ENCODE results near the gene ADAM15. TPM values are rescaled to one million over a fixed set of nuclear protein-coding genes. Genes with fewer than 3 reads are reported as not detected.

ADAM15 gene
- polyA plus RNA-seq, 1 donor from 2014 or later = 8.0 TPM

DNA sequence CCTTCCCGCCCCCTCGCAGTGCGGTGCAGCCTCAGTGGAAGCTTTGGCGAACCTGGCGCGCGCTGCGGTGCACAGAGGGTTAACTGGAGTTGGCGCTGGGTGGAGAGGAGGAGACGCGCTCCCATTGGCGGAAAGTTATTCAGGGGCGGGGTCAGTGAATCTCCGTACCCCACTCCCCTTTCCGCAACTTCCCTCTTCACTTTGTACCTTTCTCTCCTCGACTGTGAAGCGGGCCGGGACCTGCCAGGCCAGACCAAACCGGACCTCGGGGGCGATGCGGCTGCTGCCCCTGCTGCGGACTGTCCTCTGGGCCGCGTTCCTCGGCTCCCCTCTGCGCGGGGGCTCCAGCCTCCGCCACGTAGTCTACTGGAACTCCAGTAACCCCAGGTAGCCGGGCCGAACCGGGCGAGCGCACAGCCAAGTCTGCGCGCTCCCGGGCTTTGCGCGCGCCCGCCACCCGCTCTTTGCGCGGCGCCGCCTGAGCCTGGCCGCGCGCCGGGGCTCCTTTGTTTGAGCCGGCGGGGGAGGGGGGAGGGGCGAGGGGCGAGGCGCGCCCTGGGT, 12.5 kb downstream of the ADAM15 start, which contains the start of gene EFNA4:
TSS of gene EFNA4 (plus strand) at position 191 of the 561 bp plus-strand sequence. CDS start at position 275, 84 bp downstream.
- Mint-ChIP-seq H3K36me3 (no peaks in the 10 kb centered on the region), H3K27me3 (no peaks in the 10 kb centered on the region), H3K9me3 (no peaks in the 10 kb centered on the region), H3K27ac (peak within 1 kb of the TSS; percentile 33 to 86 (median 69)), H3K4me3 (peak within 1 kb of the TSS; percentile 88 to 97 (median 93)), H3K4me1 (peaks cover 15 to 31% (median 20%) of the 10 kb centered on the region in 3 donors)

- Mint-ChIP-seq H3K27me3 (no peaks in the 10 kb centered on the region), H3K9me3 (no peaks in the 10 kb centered on the region), H3K27ac (peak overlapping the region; percentile 33 to 63 (median 44)), H3K4me1 (peaks cover 15 to 31% (median 20%) of the 10 kb centered on the region in 3 donors), H3K36me3 (no peaks in the 10 kb centered on the region), H3K4me3 (peak overlapping the region; percentile 83 to 97 (median 88))
Observed at GRCh38 chr1:155064111-155064831, 13.2 kb downstream of the ADAM15 start.

GRCh38 chr1:155064832-155065429, 13.8 kb downstream of the ADAM15 start:
- Mint-ChIP-seq H3K4me1 (peaks cover 15 to 31% (median 20%) of the 10 kb centered on the region in 3 donors), H3K9me3 (no peaks in the 10 kb centered on the region), H3K27ac (peak overlapping the region; percentile 33 to 63 (median 44)), H3K4me3 (peak overlapping the region; percentile 83 to 97 (median 88)), H3K36me3 (no peaks in the 10 kb centered on the region), H3K27me3 (no peaks in the 10 kb centered on the region)

DNA sequence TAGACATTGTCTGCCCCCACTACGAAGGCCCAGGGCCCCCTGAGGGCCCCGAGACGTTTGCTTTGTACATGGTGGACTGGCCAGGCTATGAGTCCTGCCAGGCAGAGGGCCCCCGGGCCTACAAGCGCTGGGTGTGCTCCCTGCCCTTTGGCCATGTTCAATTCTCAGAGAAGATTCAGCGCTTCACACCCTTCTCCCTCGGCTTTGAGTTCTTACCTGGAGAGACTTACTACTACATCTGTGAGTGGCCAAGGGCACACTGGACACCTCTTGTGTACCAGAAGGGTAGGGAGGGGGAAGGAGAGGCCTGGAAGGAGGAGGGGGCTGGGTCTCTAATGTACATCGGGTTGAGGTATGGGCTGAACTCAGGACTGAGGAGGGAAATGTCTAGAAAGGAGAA, 15.7 kb downstream of the ADAM15 start:
- Mint-ChIP-seq H3K27ac (peak overlapping the region in 1 of 3 donors; percentile 81), H3K9me3 (no peaks in the 10 kb centered on the region), H3K27me3 (no peaks in the 10 kb centered on the region), H3K4me1 (peaks cover 22 to 29% (median 23%) of the 10 kb centered on the region in 3 donors), H3K36me3 (peaks cover 3% of the 10 kb centered on the region), H3K4me3 (peak overlapping the region in 3 of 4 donors; percentile 7 to 56 (median 41))

DNA sequence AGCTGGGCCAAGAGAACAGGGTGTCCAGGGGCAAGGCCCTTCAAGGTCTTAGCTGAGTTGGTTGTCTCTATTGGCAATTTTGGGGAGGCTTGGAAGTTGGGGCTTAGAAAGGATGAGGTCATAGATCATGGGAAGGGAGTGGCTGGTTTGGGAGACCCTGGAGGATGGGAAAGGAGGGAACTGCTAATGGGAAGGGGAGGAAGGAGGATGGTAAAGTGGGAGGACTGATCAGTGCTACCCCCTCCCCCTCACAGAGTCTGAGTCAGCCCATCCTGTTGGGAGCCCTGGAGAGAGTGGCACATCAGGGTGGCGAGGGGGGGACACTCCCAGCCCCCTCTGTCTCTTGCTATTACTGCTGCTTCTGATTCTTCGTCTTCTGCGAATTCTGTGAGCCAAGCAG, 17.5 kb downstream of the ADAM15 start:
- peaks cover 3% of the 10 kb centered on the region for H3K36me3 Mint-ChIP-seq
- peak overlapping the region in 1 of 4 donors; percentile 81 for H3K4me3 Mint-ChIP-seq
- no peaks in the 10 kb centered on the region for H3K9me3 Mint-ChIP-seq
- peaks cover 25 to 32% (median 29%) of the 10 kb centered on the region in 3 donors for H3K4me1 Mint-ChIP-seq
- no peaks in the 10 kb centered on the region for H3K27me3 Mint-ChIP-seq
- peak overlapping the region in 2 of 3 donors; percentile 58 to 67 for H3K27ac Mint-ChIP-seq

GRCh38 chr1:155069551-155070157, 18.5 kb downstream of the ADAM15 start:
- H3K4me3 Mint-ChIP-seq = peak overlapping the region in 2 of 4 donors; percentile 29 to 57
- peaks cover 3% of the 10 kb centered on the region for H3K36me3 Mint-ChIP-seq
- no peaks in the 10 kb centered on the region for H3K27me3 Mint-ChIP-seq
- H3K4me1 Mint-ChIP-seq = peaks cover 24 to 30% (median 28%) of the 10 kb centered on the region in 3 donors
- H3K27ac Mint-ChIP-seq = peak overlapping the region in 1 of 3 donors; percentile 58
- no peaks in the 10 kb centered on the region for H3K9me3 Mint-ChIP-seq

- no peaks in the 10 kb centered on the region for H3K9me3 Mint-ChIP-seq
- peak overlapping the region in 2 of 4 donors; percentile 49 to 86 for H3K4me3 Mint-ChIP-seq
- peaks cover 24 to 26% (median 25%) of the 10 kb centered on the region in 3 donors for H3K4me1 Mint-ChIP-seq
- peaks cover 3% of the 10 kb centered on the region for H3K36me3 Mint-ChIP-seq
- H3K27me3 Mint-ChIP-seq = no peaks in the 10 kb centered on the region
- no peak overlapping the region for H3K27ac Mint-ChIP-seq
Observed at GRCh38 chr1:155070158-155070621, 19.1 kb downstream of the ADAM15 start.

GRCh38 chr1:155070721-155071569, 19.8 kb downstream of the ADAM15 start:
- Mint-ChIP-seq H3K27me3 (no peaks in the 10 kb centered on the region), H3K36me3 (peaks cover 3% of the 10 kb centered on the region), H3K4me1 (peaks cover 24 to 26% (median 25%) of the 10 kb centered on the region in 3 donors), H3K4me3 (peak overlapping the region; percentile 49 to 90 (median 86)), H3K9me3 (no peaks in the 10 kb centered on the region), H3K27ac (peak overlapping the region in 2 of 3 donors; percentile 85 to 92)

DNA sequence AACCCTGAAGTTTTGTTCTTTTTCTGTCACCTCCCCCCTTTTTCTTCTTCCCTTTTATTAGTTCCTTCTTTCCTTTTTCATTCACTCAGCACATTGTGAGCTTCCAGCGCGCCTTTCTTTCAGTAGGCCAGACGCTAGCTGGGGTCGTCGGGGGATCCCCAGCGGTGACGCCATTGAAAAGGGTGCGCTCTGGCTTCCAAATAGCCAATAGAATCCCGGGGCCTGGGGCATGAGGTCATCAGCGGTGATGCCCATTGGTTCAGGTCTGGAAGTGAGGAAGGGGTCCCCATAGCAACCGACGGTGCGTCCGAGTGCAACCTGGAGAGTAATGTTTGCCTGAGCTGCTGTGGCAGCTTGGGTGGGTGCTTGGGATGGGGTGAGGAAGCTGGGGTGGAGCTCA, 20.6 kb downstream of the ADAM15 start:
- no peaks in the 10 kb centered on the region for H3K27me3 Mint-ChIP-seq
- H3K9me3 Mint-ChIP-seq = no peaks in the 10 kb centered on the region
- peak overlapping the region; percentile 49 to 90 (median 80) for H3K4me3 Mint-ChIP-seq
- peak overlapping the region in 2 of 3 donors; percentile 85 to 92 for H3K27ac Mint-ChIP-seq
- peaks cover 3% of the 10 kb centered on the region for H3K36me3 Mint-ChIP-seq
- peaks cover 23 to 29% (median 23%) of the 10 kb centered on the region in 3 donors for H3K4me1 Mint-ChIP-seq

DNA sequence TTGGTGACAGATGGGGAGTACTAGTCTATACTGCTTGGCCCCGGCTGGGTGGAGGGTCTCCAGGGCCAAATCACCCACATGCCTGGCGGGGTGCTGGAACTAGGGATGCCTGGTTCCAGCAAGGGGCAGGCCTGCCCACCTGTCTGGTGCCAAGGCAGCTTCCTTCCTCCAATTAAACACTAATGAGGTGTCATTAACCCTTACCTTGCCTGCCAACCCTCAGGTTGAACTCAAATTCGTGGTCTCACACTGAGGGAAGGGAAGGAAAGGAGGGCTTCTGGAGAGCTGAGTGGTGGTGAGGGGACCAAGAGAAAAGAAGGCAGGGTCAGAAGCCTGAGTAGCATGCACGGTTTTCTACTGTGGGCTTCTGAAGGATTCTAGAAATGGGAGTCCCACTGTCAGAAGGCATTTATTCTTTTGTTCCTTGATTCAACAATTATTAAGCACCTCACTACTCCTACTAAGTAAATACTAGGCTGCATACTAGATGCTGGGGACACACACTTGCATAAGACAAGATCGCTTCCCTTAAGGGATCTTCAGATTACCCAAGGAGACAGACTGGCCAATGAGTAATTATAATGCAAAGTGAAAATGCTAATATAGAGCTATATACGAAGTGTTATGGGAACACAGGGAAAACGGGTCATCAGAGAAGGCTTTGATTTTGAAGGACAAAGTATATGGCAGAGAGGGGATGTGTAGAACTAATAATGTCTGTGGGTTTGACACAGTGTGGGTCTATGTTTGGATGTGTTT, 21.6 kb downstream of the ADAM15 start:
- H3K4me1 Mint-ChIP-seq = peaks cover 15 to 29% (median 19%) of the 10 kb centered on the region in 3 donors
- H3K4me3 Mint-ChIP-seq = peak overlapping the region in 3 of 4 donors; percentile 49 to 90 (median 86)
- no peaks in the 10 kb centered on the region for H3K9me3 Mint-ChIP-seq
- peak overlapping the region in 1 of 3 donors; percentile 92 for H3K27ac Mint-ChIP-seq
- peaks cover 3% of the 10 kb centered on the region for H3K36me3 Mint-ChIP-seq
- H3K27me3 Mint-ChIP-seq = no peaks in the 10 kb centered on the region

DNA sequence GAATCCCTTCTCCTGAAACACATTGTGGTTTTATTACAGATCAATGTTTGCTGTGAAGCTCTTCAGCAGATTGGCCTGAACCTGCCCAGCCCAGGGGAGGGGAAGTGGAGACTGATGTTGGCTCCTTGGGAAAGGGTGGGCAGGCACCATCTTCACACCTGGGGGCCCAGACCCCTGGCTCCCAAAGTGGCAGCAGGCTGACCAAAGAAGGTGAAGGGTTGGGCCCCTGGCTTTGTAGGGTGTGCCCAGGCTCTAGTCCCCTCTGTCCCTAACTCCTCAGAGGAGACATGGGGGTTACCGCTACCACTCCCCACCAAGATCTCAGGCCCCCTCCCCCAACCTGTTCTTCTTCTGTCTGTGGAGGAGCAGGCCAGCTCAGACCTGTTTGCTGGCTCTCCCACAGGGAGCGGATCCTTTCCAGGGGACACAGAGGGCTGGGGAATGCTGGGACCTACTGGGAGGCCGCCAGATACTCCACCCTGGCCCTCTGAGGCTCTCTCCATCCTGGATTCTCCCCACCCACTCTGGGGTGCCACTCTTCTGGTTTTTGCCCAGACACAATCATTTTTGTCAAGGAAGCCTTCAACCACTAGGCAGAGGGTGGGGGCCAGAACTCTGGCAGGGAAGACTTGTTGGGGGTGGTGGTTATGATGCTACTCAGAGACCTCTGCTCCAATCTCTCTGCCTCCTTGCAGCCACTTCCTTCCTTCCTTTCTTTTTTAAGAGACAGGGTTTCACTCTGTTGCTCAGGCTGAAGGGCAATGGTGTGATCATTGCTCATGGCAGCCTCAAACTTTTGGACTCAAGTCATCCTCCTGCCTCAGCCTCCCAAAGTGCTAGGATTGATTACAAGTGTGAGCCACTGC, 22.5 kb downstream of the ADAM15 start:
- H3K4me3 Mint-ChIP-seq = peak overlapping the region in 2 of 4 donors; percentile 49
- peaks cover 3% of the 10 kb centered on the region for H3K36me3 Mint-ChIP-seq
- H3K27ac Mint-ChIP-seq = peak overlapping the region in 1 of 3 donors; percentile 83
- H3K9me3 Mint-ChIP-seq = no peaks in the 10 kb centered on the region
- H3K4me1 Mint-ChIP-seq = peaks cover 15 to 29% (median 19%) of the 10 kb centered on the region in 3 donors
- H3K27me3 Mint-ChIP-seq = no peaks in the 10 kb centered on the region

DNA sequence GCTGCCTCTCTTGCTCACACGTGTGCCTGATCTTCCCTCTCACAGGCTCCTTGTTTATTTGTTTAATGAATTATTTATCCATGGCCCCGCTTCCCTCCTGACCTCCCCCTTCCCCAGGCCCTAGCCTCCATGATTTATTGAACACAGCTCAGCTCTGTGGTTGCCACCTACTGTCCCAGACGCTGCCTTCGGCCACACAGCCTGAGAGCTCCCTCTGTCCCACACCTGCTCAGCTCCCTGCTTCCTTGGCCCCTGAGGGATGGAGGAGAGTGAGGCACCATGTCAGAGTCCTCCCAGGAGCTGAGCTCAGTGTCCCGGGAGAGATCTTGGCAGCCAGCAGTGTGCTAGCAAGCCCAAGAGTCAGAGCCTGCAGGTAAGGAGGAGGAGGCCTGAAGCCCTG, 24.4 kb downstream of the ADAM15 start:
- Mint-ChIP-seq H3K36me3 (peaks cover 3% of the 10 kb centered on the region), H3K27ac (peak overlapping the region in 1 of 3 donors; percentile 82), H3K4me1 (peaks cover 21 to 34% (median 23%) of the 10 kb centered on the region in 3 donors), H3K4me3 (no peak overlapping the region), H3K27me3 (peaks cover 7% of the 10 kb centered on the region), H3K9me3 (no peaks in the 10 kb centered on the region)

All from IgD-negative memory B cell (primary cell).